Measurements from ENCODE around the gene SYCE1L. TPM values are rescaled to one million over a fixed set of nuclear protein-coding genes. Genes with fewer than 3 reads are reported as not detected.

The SYCE1L gene
- total RNA-seq, 2 donors from 2014 or later, result 2.1 to 8.5 TPM

DNA sequence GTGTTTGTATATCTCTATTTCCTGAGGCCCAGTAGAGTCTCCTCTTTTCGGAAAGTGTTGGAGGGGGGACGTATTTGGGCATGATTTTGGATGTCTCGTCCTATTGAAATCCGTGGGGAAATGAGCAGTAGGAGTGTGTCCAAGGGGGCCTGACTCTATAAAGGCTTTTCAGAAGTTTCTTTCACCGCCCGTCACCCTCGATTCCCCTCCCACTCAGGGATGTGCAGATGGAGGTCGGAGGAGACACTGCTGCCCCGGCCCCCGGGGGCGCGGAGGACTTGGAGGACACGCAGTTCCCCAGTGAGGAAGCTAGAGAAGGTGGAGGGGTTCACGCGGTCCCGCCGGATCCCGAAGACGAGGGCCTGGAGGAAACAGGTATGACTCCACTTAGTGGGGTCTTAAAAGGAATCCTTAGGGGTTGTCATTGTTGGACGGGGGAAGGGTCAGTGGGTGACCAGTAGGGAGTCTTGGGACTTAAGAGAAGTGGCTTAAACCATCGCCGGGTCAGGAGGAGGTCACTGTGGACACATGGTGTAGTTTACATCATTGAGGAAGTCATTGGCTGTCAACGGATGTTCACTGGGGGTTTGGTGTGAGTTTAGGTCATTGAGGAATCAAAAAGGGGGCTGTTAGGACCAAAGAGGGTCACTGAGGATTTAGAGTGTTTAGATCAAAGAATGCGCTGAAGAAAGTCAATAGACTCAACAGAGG, 7.8 kb upstream of the SYCE1L start:
- DNase-seq (ENCODE audit: low spot score in 2 of 2), result peak; percentile 39 to 58
- peak overlapping the region; percentile 99 to 100 for H3K27ac Mint-ChIP-seq
- peaks cover 35 to 53% of the 10 kb centered on the region in 2 donors for H3K36me3 Mint-ChIP-seq
- H3K9me3 Mint-ChIP-seq, result peaks cover 8 to 13% of the 10 kb centered on the region in 2 donors
- no peak for ATAC-seq

DNA sequence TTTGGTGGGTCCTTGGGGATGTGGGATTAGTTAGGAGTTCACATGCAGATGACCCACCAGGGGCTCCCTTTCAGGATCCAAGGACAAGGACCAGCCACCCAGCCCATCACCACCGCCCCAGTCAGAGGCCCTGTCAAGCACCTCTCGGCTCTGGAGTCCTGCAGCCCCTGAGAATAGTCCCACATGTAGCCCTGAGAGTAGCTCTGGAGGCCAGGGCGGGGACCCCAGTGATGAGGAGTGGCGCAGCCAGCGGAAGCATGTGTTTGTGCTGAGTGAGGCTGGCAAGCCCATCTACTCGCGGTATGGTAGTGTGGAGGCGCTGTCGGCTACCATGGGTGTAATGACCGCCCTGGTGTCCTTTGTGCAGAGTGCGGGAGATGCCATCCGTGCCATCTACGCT, 5.8 kb upstream of the SYCE1L start:
- DNase-seq (ENCODE audit: low spot score in 2 of 2) (no peak), ATAC-seq (no peak)
- Mint-ChIP-seq H3K9me3 (peaks cover 8 to 13% of the 10 kb centered on the region in 2 donors), H3K36me3 (peaks cover 44 to 65% of the 10 kb centered on the region in 2 donors), H3K27ac (peak overlapping the region in 1 of 2 donors; percentile 99)

DNA sequence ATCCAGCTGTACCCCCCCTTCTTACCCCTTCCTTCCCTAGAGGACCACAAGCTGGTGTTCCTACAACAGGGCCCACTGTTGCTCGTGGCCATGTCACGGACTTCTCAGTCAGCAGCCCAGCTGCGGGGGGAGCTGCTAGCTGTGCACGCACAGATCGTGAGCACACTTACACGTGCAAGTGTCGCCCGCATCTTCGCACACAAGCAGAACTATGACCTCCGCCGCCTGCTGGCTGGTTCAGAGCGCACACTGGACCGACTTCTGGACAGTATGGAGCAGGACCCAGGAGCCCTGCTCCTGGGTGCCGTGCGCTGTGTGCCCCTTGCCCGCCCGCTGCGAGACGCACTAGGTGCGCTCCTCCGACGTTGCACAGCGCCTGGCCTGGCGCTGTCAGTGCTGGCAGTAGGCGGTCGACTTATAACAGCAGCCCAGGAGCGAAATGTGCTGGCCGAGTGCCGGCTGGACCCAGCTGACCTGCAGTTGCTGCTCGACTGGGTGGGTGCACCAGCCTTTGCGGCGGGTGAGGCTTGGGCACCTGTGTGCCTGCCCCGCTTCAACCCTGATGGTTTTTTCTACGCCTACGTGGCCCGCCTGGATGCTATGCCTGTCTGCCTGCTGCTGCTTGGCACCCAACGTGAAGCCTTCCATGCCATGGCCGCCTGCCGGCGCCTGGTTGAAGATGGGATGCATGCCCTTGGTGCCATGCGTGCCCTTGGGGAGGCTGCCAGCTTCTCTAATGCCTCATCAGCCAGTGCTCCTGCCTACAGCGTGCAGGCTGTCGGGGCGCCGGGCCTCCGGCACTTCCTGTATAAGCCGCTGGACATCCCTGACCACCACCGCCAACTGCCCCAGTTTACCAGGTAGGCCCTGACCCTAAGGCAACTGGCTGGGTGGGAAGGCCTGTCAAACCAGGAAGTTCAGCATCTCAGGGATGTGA, 4.6 kb upstream of the SYCE1L start:
- H3K9me3 Mint-ChIP-seq, result peaks cover 8 to 13% of the 10 kb centered on the region in 2 donors
- H3K27ac Mint-ChIP-seq, result peak overlapping the region in 1 of 2 donors; percentile 65
- H3K36me3 Mint-ChIP-seq, result peaks cover 46 to 69% of the 10 kb centered on the region in 2 donors
- no peak for DNase-seq (ENCODE audit: low spot score in 2 of 2)
- ATAC-seq, result no peak

DNA sequence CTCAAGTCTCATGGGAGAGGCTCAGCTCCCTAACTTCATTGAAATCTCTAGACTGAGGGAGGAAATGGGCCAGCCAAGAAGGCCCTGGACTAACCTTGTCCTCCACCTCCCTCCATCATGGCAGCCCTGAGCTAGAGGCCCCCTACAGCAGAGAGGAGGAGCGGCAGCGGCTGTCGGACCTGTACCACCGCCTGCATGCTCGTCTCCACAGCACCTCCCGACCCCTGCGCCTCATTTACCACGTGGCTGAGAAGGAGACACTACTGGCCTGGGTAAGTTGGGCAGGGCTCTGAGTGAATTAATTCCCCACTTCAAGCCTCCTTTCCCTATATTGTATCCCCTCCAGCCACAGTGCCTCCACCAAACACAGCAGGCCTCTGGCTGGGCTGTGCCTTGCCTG, 3.8 kb upstream of the SYCE1L start:
- H3K36me3 Mint-ChIP-seq, result peaks cover 46 to 66% of the 10 kb centered on the region in 2 donors
- H3K27ac Mint-ChIP-seq, result peak overlapping the region; percentile 1 to 65
- no peak for ATAC-seq
- H3K9me3 Mint-ChIP-seq, result peaks cover 8 to 13% of the 10 kb centered on the region in 2 donors
- DNase-seq (ENCODE audit: low spot score in 2 of 2), result no peak

DNA sequence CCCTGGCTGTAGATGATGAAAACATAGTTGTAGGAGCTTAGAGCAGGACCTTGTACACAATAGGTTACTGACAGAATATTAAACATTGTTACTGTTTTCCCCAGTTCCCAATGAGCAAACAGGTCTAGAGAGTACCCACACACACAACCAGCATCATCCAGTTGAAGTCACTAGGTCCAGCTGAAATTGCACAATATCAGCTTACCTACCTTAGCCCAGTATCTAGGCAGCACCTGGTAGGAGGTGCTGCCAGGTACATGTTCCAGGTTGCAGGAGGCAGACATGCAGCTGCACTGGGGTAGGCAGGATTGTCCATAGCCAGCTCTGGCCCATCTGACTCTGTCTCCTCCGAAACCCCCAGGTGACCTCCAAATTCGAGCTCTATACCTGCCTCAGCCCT, 1.5 kb upstream of the SYCE1L start:
- H3K9me3 Mint-ChIP-seq, result no peaks in the 10 kb centered on the region
- peaks cover 26 to 43% of the 10 kb centered on the region in 2 donors for H3K36me3 Mint-ChIP-seq
- no peak for ATAC-seq
- H3K27ac Mint-ChIP-seq, result peak overlapping the region in 1 of 2 donors; percentile 25
- DNase-seq (ENCODE audit: low spot score in 2 of 2), result no peak

DNA sequence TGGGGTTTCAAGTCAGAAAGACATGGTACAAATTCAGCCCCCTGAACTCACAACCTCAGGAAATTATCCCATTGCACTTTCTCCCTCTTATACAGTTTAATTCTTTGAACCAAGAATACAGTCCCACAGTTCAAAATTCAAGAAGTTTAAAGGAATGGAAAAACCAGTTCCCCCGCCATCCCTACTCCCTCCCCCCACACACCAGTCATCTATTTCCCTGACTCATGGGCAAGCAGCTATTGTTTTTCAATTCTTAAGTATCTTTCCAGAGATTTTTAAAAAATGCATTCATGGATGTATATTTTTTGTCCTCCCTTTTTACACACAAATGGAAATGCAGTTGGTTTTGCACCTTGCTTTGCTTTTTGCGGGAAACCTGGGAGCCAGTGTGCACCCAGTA, 7.3 kb downstream of the SYCE1L start:
- H3K27ac Mint-ChIP-seq, result no peak overlapping the region
- no peaks in the 10 kb centered on the region for H3K9me3 Mint-ChIP-seq
- no peak for ATAC-seq
- no peak for DNase-seq (ENCODE audit: low spot score in 2 of 2)
- no peaks in the 10 kb centered on the region for H3K36me3 Mint-ChIP-seq

DNA sequence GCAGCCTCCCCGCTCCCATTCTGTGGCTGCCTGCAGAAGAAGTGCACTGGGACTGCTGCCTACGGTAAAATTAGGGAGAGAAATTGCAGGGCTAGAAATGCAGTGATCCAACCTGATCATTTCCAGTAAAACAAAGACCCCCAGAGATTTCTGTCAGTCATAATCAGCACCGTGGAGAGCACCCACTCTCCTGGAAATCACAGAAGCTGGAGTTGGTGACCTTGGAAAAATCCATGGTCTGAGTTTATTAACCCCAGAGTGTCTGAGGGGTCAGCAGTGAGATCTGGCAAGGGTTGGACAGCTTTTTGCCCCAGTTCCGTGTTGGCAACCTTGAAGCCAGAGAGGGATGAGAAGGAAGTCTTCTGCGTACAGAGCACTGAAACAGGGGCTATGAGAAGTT, 7.8 kb downstream of the SYCE1L start:
- H3K9me3 Mint-ChIP-seq, result no peaks in the 10 kb centered on the region

DNA sequence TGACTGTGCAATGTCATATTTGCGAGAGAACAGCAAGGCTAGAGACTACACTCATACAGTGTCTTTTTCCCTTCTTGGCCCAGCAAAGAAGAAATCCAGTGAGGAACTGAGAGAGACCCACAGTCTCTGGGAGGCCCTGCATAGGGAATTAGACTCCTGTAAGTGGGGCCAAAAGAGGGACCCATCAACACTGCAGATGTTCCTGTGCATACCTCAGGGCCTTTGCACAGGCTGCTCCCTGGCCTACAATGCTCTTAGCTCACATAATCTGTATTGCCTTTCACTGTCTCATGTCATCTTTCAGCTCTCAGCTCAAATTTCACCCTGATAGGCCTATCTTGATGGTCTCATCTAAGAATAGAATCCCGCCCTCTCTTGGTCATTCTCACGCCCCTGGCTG, 9.2 kb downstream of the SYCE1L start:
- no peaks in the 10 kb centered on the region for H3K36me3 Mint-ChIP-seq
- H3K27ac Mint-ChIP-seq, result no peak overlapping the region
- no peak for ATAC-seq
- no peak for DNase-seq (ENCODE audit: low spot score in 2 of 2)
- no peaks in the 10 kb centered on the region for H3K9me3 Mint-ChIP-seq

More for the DNA sequence above, 7.8 kb downstream of the SYCE1L start:
- ATAC-seq (no peak), DNase-seq (ENCODE audit: low spot score in 2 of 2) (no peak)
- Mint-ChIP-seq H3K36me3 (no peaks in the 10 kb centered on the region), H3K27ac (no peak overlapping the region)

DNA sequence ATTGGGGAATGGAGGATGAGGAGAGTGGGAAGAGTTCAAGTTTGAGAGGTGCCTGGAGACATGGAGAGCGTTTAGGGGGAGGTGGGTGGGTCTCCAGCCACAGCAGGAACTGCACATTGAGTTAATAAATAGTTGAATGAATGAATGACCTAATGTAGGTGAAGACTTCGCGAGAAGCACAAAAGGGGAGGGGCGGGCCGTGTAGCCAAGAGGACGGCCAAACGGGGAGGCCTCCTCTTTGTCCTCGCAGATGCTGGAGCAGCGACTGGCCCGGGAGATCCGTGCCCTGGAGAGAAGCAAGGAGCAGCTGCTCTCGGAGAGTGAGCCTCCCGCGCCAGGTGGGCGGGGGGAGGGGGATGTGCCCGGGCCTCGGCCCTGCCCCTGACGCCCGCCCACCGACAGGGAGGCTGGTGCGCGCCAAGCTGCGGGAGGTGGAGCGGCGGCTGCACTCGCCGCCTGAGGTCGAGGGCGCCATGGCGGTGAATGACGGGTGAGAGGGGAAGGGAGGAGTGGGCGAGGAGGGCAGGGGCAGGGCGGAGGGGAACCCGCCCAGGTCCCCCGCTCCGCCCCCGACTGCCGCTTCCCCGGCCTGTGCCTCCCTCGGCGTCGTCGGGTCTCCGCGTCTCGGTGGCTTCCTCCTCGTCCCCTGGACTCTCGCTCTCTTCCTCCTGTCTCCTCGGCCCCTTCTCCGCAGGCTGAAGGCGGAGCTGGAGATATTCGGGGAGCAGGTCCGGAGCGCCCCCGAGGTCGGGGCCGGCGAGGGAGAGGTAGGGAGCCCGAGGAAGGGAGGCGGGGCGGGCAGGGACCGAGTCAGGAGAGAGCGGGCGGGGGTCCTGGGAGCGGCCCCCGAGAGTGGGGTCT, 12.9 kb downstream of the SYCE1L start:
- DNase-seq (ENCODE audit: low spot score in 2 of 2) (peak; percentile 71 to 76), ATAC-seq (peak; percentile 82 to 84)
- Mint-ChIP-seq H3K9me3 (no peaks in the 10 kb centered on the region), H3K27ac (peak overlapping the region; percentile 64 to 87), H3K36me3 (no peaks in the 10 kb centered on the region)

DNA sequence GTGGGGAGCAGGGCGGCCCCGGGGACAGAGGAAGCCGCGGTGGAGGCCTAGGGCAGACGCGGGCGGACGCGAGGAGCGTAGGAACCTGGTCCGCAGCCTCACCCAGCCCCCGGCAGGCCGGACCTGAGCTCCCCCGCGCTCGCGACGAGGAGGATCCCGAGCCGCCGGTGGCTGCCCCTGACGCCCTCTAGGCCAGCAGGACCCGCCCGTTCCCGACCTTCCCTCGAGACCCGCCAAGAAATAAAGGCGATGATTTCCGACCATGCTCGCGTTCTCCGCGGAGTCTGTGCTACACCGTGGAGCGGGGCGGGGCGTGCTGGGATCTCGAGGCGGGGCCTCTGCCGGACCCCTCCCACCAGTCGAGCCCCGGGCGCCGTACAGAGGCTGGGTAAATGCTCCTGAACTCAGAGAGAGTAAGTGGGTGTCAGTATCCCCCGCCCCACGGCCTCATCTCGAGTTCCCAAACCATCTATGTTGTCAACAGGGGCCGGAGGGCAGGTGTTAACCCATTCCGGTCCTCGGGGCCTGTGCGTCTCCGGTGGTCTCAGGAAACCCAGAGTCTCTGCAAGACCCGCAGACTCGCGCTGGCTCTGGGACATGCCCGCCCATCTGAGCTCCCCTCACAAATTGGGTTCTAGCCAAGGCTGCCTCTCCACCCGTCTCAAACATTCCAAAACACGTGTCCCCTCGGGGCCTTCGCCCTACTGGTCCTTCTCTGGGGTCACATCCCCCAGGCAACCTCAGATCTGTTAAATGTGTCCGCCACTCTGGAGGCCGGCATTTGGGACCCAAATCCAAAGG, 13.7 kb downstream of the SYCE1L start:
- peak overlapping the region in 1 of 2 donors; percentile 51 for H3K27ac Mint-ChIP-seq
- ATAC-seq (peak; percentile 78 to 85), DNase-seq (ENCODE audit: low spot score in 2 of 2) (peak; percentile 74 to 84)
- H3K36me3 Mint-ChIP-seq, result no peaks in the 10 kb centered on the region
- no peaks in the 10 kb centered on the region for H3K9me3 Mint-ChIP-seq

DNA sequence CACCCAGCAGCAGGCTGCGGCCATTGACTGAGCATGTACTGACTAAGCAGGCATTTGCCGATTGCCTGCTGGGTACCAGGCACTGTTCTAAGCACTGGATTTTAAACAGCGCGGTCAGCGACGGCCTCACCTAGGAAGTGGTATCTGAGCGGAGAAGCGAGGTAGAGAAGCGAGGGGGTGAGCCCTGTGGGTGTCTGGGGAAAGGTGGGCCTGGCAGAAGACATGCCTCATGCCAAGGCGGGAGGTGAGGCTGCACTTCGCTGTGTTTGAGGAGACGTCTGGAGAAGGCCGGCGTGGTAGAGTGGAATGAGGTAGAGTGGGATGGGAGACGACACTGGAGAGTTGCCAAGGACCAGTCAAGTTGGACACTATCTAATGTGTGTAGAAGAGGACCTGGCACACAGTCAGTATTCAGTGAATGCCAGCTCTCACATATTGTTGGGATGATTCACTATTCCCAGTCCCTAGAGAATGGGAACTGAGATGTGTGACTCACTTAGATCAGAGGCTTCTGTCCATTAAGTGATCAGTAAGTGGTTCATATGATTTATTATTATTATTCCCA, 14.4 kb downstream of the SYCE1L start:
- DNase-seq (ENCODE audit: low spot score in 2 of 2), result no peak
- no peak for ATAC-seq
- no peaks in the 10 kb centered on the region for H3K9me3 Mint-ChIP-seq
- H3K36me3 Mint-ChIP-seq, result no peaks in the 10 kb centered on the region
- peak overlapping the region in 1 of 2 donors; percentile 51 for H3K27ac Mint-ChIP-seq

DNA sequence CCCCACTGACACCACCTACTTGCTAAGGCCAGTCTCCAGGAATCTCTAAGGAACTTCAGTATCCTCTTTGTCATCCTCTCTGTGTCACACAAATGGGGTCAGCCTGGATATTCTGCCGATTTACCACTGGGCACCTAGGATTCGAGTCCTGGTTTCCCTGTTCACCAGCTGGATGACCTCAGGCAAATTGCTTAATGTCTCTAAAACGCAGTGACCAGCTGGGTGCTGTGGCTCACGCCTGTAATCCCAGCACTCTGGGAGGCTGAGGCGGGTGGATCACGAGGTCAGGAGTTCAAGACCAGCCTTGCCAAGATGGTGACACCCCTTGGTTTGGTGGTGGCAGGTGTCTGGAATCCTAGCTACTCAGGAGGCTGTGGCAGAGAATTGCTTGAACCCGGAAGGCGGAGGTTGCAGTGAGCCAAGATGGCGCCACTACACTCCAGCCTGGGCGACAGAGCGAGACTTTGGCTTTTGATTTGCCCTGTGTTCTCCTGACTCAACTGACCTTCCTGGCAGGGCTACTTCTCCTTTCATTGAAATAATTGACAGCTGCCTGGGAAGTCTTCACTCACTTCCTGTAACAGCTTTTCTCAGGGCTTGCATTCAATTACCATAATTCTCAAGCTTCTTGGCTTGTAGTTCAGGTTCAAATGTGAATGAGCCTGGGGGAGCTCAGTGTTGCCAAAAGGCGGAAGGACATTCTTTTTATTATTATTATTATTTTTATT, 15.4 kb downstream of the SYCE1L start:
- no peaks in the 10 kb centered on the region for H3K9me3 Mint-ChIP-seq
- H3K27ac Mint-ChIP-seq, result no peak overlapping the region
- ATAC-seq, result no peak
- DNase-seq (ENCODE audit: low spot score in 2 of 2), result no peak
- H3K36me3 Mint-ChIP-seq, result no peaks in the 10 kb centered on the region

DNA sequence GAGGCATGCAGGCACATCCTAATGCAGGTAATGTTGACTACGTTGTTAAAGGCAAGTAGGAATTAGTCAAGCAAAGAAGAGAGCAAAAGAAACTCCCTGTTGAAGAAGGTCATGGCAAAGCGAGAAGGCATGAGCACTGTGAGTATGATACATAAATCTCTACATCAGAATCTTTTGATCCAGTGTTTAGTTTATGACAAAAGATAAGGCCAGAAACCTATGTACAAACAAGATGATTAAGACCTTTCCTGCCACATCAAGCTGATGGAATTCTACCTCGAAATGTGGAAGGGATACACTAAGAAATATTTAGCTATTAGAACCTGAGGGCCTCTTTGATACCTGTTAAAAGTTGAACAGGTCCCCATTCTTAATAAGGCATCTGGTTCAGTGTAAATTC, 20.2 kb downstream of the SYCE1L start:
- no peak for DNase-seq (ENCODE audit: low spot score in 2 of 2)
- Mint-ChIP-seq H3K27ac (no peak overlapping the region), H3K9me3 (no peaks in the 10 kb centered on the region)

DNA sequence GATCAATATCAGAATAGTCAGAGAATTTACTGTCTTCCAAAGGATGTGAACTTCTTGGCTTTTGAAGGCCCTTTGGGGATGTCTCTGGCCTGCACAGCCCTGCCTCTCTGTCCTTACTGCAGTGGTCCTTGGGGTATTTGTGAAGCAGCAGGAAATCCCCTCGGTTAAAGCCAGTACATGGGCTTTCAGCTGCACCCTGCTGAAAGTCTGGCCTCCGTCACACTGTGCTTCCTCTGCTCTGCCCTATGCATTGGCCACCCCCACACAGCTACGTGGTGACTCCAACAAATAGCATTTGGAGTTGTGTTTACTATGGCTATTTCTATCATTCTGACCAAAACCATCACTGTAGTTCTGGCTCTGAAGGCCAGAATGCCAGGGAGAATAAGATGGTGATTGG, 21.2 kb downstream of the SYCE1L start:
- H3K27ac Mint-ChIP-seq, result no peak overlapping the region
- no peak for ATAC-seq
- H3K36me3 Mint-ChIP-seq, result no peaks in the 10 kb centered on the region
- H3K9me3 Mint-ChIP-seq, result no peaks in the 10 kb centered on the region
- DNase-seq (ENCODE audit: low spot score in 2 of 2), result no peak

More for the DNA sequence above, 20.2 kb downstream of the SYCE1L start:
- H3K36me3 Mint-ChIP-seq, result no peaks in the 10 kb centered on the region
- no peak for ATAC-seq

DNA sequence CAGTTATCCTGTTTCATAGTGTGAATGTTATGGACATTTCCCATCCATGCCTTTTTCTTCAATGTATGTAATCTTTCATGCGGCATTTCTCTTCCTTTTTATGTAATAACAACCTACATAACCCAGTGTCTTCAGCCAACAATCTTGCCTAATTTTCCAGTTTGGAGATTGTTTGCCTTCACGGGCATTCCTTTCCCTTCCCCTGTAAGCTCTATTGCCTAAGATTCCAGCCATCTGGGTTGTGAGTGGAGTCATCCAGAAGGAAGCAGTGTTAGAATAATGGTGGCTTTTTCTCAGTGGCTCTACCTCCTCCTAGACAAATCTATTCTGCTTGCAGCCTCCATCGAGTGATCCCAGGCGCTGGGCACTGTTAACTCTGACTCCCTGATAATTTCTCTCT, 22.3 kb downstream of the SYCE1L start:
- Mint-ChIP-seq H3K9me3 (no peaks in the 10 kb centered on the region), H3K27ac (no peak overlapping the region), H3K36me3 (no peaks in the 10 kb centered on the region)
- ATAC-seq, result no peak
- DNase-seq (ENCODE audit: low spot score in 2 of 2), result no peak
